Ishikawa (cell line): ENCODE results near the gene PTPRN2.

Experiments
- CEBPB ChIP-seq: IDR thresholded peaks from 2 replicates; pipeline ENCODE4 v1.6.1; 2012
- CREB1 ChIP-seq: IDR thresholded peaks from 2 replicates; pipeline ENCODE4 v1.6.1; 2012; ENCODE audit warnings: low read depth
- EGR1 ChIP-seq: IDR thresholded peaks from 2 replicates; pipeline ENCODE4 v1.6.1; 2012
- EP300 ChIP-seq: IDR thresholded peaks from 2 replicates; pipeline ENCODE4 v1.6.1; 2012; ENCODE audit warnings: borderline replicate concordance
- FOXM1 ChIP-seq: IDR thresholded peaks from 2 replicates; pipeline ENCODE4 v1.6.1; 2012; ENCODE audit warnings: low read depth, borderline replicate concordance
- MAX ChIP-seq: IDR thresholded peaks from 2 replicates; pipeline ENCODE4 v1.6.1; 2012
- NFIC ChIP-seq: IDR thresholded peaks from 2 replicates; pipeline ENCODE4 v1.6.1; 2012
- RAD21 ChIP-seq: IDR thresholded peaks from 2 replicates; pipeline ENCODE4 v1.6.1; 2012; ENCODE audit warnings: low read depth
- REST ChIP-seq: IDR thresholded peaks from 2 replicates; pipeline ENCODE4 v1.6.1; 2012; ENCODE audit warnings: low read depth, mild to moderate bottlenecking
- TAF1 ChIP-seq: IDR thresholded peaks from 2 replicates; pipeline ENCODE4 v1.6.1; 2012; ENCODE audit warnings: low read depth, mild to moderate bottlenecking
- TCF12 ChIP-seq: IDR thresholded peaks from 2 replicates; pipeline ENCODE4 v1.6.1; 2012; ENCODE audit warnings: low read depth
- TEAD4 ChIP-seq: IDR thresholded peaks from 2 replicates; pipeline ENCODE4 v1.6.1; 2012
- USF1 ChIP-seq: IDR thresholded peaks from 2 replicates; pipeline ENCODE4 v1.6.1; 2012
- YY1 ChIP-seq: IDR thresholded peaks from 2 replicates; pipeline ENCODE4 v1.6.1; 2012; ENCODE audit warnings: low read depth
- ZBTB7A ChIP-seq: IDR thresholded peaks from 2 replicates; pipeline ENCODE4 v1.6.1; 2012; ENCODE audit warnings: low read depth

The PTPRN2 gene

DNA sequence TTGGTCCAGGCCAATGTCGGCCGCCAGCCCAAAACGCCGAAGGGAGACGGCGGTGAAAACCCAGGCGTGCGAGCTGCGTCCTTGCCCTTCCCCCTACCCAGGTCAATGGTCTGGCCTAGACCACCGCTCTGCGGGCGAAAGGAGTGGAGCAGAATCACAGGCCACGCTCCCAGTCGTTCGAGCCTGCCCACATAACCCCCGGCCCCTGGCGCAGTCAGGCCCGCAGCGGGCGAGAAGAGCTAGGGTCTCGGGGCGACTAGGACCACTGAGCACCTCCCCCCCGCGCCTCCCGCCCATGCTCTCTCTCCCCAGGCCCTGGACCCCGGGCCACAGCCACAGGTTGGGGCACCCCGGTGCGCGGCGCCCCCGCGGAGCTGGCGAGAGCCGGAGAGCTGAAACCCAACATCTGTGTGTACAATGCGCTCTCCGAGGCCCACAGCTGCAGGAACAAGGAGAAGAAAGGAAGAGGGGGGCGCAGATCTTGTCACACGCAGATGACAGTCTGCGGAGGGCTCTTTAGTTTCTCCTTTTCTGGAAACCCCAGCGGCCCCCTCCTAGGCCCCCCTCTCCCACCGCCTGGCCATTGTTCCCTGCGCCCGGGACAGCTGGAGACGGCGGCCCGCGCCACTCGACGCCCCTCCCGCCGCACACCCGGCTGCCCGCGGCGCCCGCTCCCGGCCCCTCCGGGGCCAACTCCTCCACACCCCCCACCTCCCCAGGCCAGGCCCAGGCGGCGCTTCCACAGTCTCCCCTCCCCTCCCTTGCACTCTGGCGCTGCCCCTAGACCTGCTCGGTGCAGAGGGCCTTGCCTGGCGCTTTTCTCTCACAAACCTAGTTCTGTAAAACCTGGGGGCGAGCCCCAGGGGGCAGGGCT, 895.8 kb downstream of the PTPRN2 start:
- TF ChIP-seq TAF1 (no peak), NFIC (no peak), CEBPB (no peak), RAD21 (no peak), FOXM1 (no peak), USF1 (no peak), CREB1 (no peak), EP300 (no peak), ZBTB7A (no peak), TEAD4 (no peak), YY1 (no peak), MAX (no peak), TCF12 (no peak), REST (no peak), EGR1 (no peak)

- no peak for TF ChIP-seq REST
- TF ChIP-seq EGR1, result no peak
- TF ChIP-seq FOXM1, result no peak
- TF ChIP-seq CREB1, result no peak
- TF ChIP-seq EP300, result no peak
- no peak for TF ChIP-seq NFIC
- TF ChIP-seq TEAD4, result no peak
- no peak for TF ChIP-seq TCF12
- TF ChIP-seq YY1, result no peak
- no peak for TF ChIP-seq ZBTB7A
- no peak for TF ChIP-seq CEBPB
- TF ChIP-seq MAX, result no peak
- no peak for TF ChIP-seq USF1
Observed at GRCh38 chr7:157690833-157691585, 896.6 kb downstream of the PTPRN2 start.

- no peak for TF ChIP-seq TCF12
- no peak for TF ChIP-seq EP300
- TF ChIP-seq RAD21, result no peak
- TF ChIP-seq EGR1, result no peak
- TF ChIP-seq NFIC, result no peak
- TF ChIP-seq YY1, result no peak
- no peak for TF ChIP-seq TAF1
- no peak for TF ChIP-seq ZBTB7A
- TF ChIP-seq CREB1, result no peak
- TF ChIP-seq REST, result no peak
- no peak for TF ChIP-seq MAX
- TF ChIP-seq CEBPB, result no peak
- no peak for TF ChIP-seq FOXM1
- TF ChIP-seq USF1, result no peak
- TF ChIP-seq TEAD4, result no peak
Observed at GRCh38 chr7:157690058-157690832, 897.4 kb downstream of the PTPRN2 start.
